ENCODE measurements around the gene PDE1A.

DNA sequence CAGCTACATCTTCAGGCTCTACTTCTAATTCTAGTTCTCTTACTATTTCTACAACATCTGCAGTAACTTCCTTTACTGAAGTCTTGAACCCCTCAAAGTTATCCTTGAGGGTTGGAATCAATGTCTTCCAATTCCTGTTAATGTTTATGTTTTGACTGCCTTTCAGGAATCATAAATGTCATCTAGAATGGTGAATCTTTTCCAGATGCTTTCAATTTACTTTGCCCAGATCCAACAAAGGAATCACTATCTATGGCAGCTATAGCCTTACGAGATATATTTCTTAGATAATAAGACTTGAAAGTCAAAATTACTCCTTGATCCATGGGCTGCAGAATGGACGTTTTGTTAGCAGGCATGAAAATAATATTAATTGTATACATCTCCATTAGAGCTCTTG, 123.9 kb downstream of the PDE1A start:
- TF ChIP-seq CTCF (IDR thresholded peaks at IDR 0.05; ENCODE audit: low read depth, low read length, missing input control): no peak
- TF ChIP-seq JUND (IDR thresholded peaks at IDR 0.05): no peak
- TF ChIP-seq FOXA2 (IDR thresholded peaks at IDR 0.05): no peak
- no peak for TF ChIP-seq TAF1 (conservative IDR thresholded peaks at IDR 0.05)
- TF ChIP-seq GABPA (IDR thresholded peaks at IDR 0.05 in 1 of 2, conservative IDR thresholded peaks at IDR 0.05 in 1 of 2): no peak
- TF ChIP-seq, protein P1, sequence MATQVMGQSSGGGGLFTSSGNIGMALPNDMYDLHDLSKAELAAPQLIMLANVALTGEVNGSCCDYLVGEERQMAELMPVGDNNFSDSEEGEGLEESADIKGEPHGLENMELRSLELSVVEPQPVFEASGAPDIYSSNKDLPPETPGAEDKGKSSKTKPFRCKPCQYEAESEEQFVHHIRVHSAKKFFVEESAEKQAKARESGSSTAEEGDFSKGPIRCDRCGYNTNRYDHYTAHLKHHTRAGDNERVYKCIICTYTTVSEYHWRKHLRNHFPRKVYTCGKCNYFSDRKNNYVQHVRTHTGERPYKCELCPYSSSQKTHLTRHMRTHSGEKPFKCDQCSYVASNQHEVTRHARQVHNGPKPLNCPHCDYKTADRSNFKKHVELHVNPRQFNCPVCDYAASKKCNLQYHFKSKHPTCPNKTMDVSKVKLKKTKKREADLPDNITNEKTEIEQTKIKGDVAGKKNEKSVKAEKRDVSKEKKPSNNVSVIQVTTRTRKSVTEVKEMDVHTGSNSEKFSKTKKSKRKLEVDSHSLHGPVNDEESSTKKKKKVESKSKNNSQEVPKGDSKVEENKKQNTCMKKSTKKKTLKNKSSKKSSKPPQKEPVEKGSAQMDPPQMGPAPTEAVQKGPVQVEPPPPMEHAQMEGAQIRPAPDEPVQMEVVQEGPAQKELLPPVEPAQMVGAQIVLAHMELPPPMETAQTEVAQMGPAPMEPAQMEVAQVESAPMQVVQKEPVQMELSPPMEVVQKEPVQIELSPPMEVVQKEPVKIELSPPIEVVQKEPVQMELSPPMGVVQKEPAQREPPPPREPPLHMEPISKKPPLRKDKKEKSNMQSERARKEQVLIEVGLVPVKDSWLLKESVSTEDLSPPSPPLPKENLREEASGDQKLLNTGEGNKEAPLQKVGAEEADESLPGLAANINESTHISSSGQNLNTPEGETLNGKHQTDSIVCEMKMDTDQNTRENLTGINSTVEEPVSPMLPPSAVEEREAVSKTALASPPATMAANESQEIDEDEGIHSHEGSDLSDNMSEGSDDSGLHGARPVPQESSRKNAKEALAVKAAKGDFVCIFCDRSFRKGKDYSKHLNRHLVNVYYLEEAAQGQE (IDR thresholded peaks at IDR 0.05): no peak
- TF ChIP-seq YY1 (IDR thresholded peaks at IDR 0.05): no peak
- no peak for TF ChIP-seq HNF4G (IDR thresholded peaks at IDR 0.05)
- no peak for TF ChIP-seq RAD21 (IDR thresholded peaks at IDR 0.05)
- no peak for TF ChIP-seq RXRA (IDR thresholded peaks at IDR 0.05)
- no peak for TF ChIP-seq EGR1 (IDR thresholded peaks at IDR 0.05; ENCODE audit: low read depth in 2 of 2)
- TF ChIP-seq SP1 (IDR thresholded peaks at IDR 0.05): no peak
- no peak for TF ChIP-seq HNF4A (conservative IDR thresholded peaks at IDR 0.05)
